Activated naive CD8-positive, alpha-beta T cell treated with anti-CD3 and anti-CD28 coated beads, Interleukin-2, amount 10 ng/mL, durations not matched to agents 7 days and 5 days (primary cell): Measurements from ENCODE around the gene CATSPER2. TPM values are rescaled to one million over a fixed set of nuclear protein-coding genes. Genes with fewer than 3 reads are reported as not detected.
"Not testable (repeated sequence)": the region's sequence is repeated elsewhere in the genome, so short reads cannot be mapped to it uniquely, and the experiment has no call there.

Source experiments
- ATAC-seq: fragments of 150-1000 bp; cut with Tn5 transposase; one replicate; pipeline ENCODE4 v1.10.0; 2021; ENCODE audit warnings: low read depth, moderate library complexity
- POLR2A ChIA-PET: fragments of 350-600 bp; sonication (Branson Sonifier 250); formaldehyde crosslinking; loops from one replicate; lab custom pipeline; 2021; ENCODE audit warnings: antibody characterized with exemption; lab: Charles Lee
- DNase-seq: peaks from one replicate; pipeline ENCODE4 v3.0.0; 2021
- H3K27ac Mint-ChIP-seq: one replicate; pipeline ENCODE4 v1.8.0; 2022; ENCODE audit warnings: mild to moderate bottlenecking, mixed read lengths
- H3K27me3 Mint-ChIP-seq: one replicate; pipeline ENCODE4 v1.8.0; 2022; ENCODE audit warnings: mild to moderate bottlenecking, moderate library complexity, mixed read lengths
- H3K36me3 Mint-ChIP-seq: one replicate; pipeline ENCODE4 v1.8.0; 2021; ENCODE audit warnings: mild to moderate bottlenecking, mixed read lengths
- H3K4me1 Mint-ChIP-seq: one replicate; pipeline ENCODE4 v1.8.0; 2021; ENCODE audit warnings: mixed read lengths
- H3K4me3 Mint-ChIP-seq: one replicate; pipeline ENCODE4 v1.8.0; 2022; ENCODE audit warnings: mild to moderate bottlenecking, moderate library complexity, mixed read lengths
- H3K9me3 Mint-ChIP-seq: one replicate; pipeline ENCODE4 v1.8.0; 2021; ENCODE audit warnings: mixed read lengths
- total RNA-seq, 2 experiments: library from RNA; stranded (reverse); gene quantifications; one replicate each; pipeline ENCODE4 v1.2.3, GENCODE V29; 2021

Gene CATSPER2
- total RNA-seq: 1 to 10 TPM; 2.0 to 2.2 TPM

DNA sequence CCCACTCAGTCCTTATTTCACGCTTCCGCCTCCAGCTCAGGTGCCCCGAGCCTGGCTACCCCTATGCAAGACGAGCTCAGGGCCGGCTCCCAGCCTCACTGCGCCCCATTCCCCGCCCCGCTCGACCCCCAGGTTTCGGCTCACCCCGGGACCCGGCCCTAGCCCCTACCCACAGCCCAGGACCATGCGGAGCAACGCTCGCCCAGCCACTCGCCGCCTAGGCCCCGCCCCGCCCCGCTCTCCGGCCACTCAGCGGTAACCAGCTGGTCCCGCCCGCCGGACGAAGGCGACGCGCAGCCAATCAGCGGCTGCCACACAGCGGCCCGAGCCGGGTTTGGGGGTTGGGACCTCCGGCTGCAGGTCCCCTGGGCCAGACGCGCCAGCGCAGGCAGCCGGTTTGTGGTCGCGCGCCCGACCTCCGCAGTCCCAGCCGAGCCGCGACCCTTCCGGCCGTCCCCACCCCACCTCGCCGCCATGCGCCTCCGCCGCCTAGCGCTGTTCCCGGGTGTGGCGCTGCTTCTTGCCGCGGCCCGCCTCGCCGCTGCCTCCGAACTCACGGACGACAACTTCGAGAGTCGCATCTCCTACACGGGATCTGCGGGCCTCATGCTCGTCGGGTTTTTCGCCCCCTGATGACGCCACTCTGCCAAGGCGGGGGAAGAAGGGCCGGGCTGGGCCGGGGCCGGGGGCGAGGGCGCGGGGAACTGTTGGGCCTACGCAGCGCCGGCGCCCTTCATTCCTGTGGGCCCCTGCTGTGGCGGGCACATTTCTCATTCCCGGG is at the start of gene CATSPER2:
CATSPER2 (minus strand) TSS at position 196 of the 781 bp plus-strand sequence. CDS start 783 bp downstream, outside the sequence.
- Mint-ChIP-seq H3K9me3 (no peaks in the 10 kb centered on the region), H3K4me1 (no peaks in the 10 kb centered on the region), H3K36me3 (no peaks in the 10 kb centered on the region), H3K4me3 (no peak within 1 kb of the TSS), H3K27ac (no peak within 1 kb of the TSS), H3K27me3 (no peaks in the 10 kb centered on the region)
- ATAC-seq (no peak), DNase-seq (no peak)
- POLR2A ChIA-PET: no interaction called here

DNA sequence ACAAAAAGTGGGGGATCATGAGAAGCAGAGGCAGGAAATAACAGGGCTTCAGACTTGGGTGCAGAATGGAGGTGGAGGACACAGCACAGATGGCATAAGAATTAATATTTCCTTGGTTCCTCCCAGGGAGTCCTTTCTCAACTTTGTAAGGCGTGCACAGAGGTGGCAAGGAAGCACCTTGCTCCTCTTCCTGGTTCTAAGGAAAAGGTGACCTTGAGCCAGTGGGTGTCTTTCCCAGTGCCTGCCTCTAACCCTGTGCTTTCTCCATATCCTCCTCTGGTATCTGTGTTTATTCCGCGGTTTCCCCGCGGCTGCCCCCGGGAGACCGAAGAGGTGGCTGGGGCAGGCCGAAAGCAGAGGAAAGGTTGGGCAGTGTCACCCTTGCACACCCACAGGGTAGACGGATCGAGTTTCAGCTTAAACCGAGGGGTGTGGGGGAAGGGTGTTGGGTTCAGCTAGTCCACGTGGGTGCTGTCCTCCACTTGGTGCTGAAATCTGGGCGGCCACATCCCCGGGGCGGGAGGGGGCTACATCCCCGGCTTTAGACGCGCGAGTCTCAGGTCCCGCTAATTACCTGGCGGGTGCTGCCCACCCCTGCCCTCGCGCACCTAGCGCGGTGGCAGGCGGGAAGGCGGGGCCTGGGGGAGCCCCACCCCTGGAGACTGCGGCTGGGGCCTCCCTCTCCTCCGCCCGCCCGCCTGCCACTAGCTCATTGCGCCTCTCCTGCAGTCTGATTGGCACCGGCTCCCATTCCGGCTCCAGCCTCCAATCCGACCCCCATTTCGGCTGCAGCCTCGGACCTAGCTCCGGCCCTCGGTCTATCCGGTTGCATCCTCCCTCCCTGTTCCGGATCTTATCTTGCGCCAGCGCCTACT is 44.7 kb upstream of the CATSPER2 start, which contains the start of gene CKMT1A:
CKMT1A (plus strand) TSS at position 712 of the 875 bp plus-strand sequence. CDS start 192 bp downstream, outside the sequence.
- DNase-seq, H3K27ac Mint-ChIP-seq, H3K27me3 Mint-ChIP-seq, H3K4me1 Mint-ChIP-seq, H3K36me3 Mint-ChIP-seq, POLR2A ChIA-PET, H3K4me3 Mint-ChIP-seq, H3K9me3 Mint-ChIP-seq: not testable (repeated sequence)
- peak; percentile 20 for ATAC-seq

DNA sequence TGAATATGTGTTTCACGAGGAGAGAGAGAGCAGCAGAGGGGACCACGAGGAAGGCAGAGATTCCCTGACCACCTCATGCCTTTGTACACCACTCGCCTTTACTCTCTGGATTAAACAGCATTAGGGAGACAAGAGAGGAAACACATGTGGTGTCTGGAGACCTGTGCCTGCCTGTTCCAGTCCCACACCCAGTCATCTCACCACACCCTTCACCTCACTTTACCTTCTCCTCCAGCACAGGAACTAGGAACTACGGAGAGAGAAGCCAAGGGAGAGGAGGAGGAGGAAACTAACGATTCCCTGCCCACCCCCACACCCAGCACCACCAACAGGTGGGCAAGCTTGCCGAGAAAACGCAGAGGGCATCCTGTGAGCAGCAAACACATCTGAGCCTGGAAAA is 44.0 kb upstream of the CATSPER2 start:
- H3K27me3 Mint-ChIP-seq, H3K4me1 Mint-ChIP-seq, ATAC-seq, H3K36me3 Mint-ChIP-seq, H3K4me3 Mint-ChIP-seq, H3K9me3 Mint-ChIP-seq, POLR2A ChIA-PET, H3K27ac Mint-ChIP-seq, DNase-seq: not testable (repeated sequence)

DNA sequence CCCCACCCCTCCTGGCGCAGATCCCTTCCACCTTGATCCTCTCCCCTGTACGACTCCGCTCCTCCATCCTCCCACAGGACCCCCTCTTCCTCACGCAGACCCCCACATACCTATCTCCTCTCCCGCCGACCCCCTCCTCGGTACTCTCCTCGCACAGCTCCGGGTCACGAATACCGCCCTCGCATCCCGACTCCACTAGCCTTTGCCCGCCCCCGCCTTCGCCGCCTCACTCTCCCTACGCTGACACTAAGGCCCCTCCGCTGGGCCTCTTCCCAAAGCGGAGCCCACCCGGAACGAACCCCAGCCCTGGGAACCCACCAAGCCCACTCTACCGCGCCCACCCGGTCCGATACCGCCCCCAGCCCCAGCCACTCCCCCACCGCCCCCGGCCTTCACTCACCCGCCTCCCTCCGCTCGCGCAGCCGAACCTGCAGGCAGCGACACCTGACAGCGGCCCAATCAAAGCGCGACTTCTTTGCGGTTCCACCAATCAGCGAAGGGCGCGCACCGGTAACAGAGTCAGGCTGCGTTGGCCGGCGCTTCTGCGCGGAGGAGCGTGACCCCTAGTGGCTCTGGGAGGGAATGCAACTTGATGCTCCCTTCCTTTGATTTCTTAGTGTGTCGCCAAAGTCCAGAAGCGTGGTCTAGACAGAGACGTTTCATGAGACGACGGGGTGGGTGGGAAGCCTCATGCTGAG is 41.1 kb upstream of the CATSPER2 start:
- ATAC-seq: peak; percentile 99
- H3K4me1 Mint-ChIP-seq, H3K4me3 Mint-ChIP-seq, H3K27me3 Mint-ChIP-seq, H3K36me3 Mint-ChIP-seq, DNase-seq, H3K9me3 Mint-ChIP-seq, H3K27ac Mint-ChIP-seq, POLR2A ChIA-PET: not testable (repeated sequence)

DNA sequence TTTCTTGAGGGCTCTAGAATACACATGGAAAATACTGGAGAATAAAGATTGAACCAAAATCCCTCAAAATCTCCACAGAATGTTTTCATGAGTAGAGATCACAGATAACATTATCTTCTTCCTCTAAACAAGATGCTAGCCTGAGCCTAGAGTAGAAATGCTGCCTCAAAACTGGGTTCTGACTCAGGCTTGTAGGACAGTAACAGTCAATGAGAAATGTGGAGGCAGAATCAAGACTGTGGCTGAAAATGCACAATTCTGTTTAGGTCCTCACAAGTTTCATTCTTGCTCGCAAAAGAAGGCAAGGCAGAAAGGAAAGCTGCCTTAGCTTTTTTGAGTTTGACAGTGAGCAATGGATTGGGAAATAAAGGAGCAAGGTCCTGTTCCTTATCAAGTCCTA is 25.5 kb upstream of the CATSPER2 start:
- H3K36me3 Mint-ChIP-seq, ATAC-seq, H3K4me1 Mint-ChIP-seq, POLR2A ChIA-PET, H3K27ac Mint-ChIP-seq, DNase-seq, H3K27me3 Mint-ChIP-seq, H3K9me3 Mint-ChIP-seq, H3K4me3 Mint-ChIP-seq: not testable (repeated sequence)

DNA sequence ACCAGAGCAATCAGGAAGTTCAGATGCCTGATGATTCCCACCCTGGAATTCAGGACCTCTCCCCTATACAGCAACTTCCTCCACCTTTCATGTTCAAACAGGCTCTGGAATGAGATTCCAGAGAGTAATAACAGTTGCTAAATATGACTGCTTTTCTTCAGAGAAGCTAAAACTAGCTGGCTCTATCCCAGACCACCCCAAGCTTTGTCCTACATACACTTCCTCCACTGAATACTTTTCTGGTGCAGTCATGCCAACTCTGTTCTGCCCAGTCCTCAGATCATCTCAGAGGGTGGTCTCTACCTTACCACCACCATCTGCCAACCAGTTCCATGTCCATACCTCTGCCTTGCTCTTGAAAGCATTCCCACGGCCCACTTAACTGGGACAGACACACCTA is 17.5 kb upstream of the CATSPER2 start:
- H3K4me3 Mint-ChIP-seq, DNase-seq, H3K9me3 Mint-ChIP-seq, H3K4me1 Mint-ChIP-seq, ATAC-seq, H3K36me3 Mint-ChIP-seq, H3K27me3 Mint-ChIP-seq, H3K27ac Mint-ChIP-seq, POLR2A ChIA-PET: not testable (repeated sequence)

DNA sequence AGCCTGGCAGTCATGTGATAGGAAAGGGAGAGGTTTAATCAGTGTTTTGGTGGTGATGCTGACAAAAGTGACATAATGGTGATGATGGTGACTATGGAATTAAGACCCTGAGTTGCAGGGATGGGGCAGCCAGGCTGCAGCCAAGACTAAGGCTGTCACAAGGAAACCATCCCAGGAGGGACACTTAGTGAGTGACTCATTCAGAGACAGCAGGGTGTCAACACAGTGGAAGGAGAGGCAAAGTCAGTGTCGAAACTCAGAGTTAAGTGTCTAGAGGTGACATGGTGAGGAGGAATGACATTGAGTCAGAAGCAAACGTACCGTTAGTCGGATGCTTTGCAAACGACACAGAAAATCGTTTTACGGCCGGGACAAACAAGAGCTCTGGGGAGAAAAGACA is 14.7 kb upstream of the CATSPER2 start:
- H3K36me3 Mint-ChIP-seq, ATAC-seq, H3K4me3 Mint-ChIP-seq, DNase-seq, H3K27me3 Mint-ChIP-seq, H3K27ac Mint-ChIP-seq, H3K9me3 Mint-ChIP-seq, POLR2A ChIA-PET, H3K4me1 Mint-ChIP-seq: not testable (repeated sequence)

DNA sequence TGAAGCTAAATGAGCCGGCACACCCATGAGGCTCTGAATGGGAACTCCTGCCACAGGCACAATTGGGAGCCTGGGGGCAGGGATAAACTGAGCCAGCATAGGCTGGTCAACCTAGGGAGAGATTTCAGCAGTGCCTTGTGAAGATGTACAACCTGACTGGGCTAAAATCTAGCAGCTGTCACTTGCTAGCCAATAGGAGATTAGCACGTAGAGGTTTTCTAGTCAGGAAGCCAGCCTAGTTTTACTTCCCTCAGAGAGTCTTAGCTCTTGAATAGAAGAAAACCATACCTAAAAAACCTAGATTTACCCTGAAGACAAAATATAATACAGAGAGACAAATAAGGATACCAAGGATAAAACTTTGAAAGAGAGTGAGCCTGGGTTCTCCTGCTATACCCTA is 13.6 kb upstream of the CATSPER2 start:
- H3K27me3 Mint-ChIP-seq, H3K36me3 Mint-ChIP-seq, POLR2A ChIA-PET, ATAC-seq, H3K4me3 Mint-ChIP-seq, H3K27ac Mint-ChIP-seq, H3K9me3 Mint-ChIP-seq, DNase-seq, H3K4me1 Mint-ChIP-seq: not testable (repeated sequence)

DNA sequence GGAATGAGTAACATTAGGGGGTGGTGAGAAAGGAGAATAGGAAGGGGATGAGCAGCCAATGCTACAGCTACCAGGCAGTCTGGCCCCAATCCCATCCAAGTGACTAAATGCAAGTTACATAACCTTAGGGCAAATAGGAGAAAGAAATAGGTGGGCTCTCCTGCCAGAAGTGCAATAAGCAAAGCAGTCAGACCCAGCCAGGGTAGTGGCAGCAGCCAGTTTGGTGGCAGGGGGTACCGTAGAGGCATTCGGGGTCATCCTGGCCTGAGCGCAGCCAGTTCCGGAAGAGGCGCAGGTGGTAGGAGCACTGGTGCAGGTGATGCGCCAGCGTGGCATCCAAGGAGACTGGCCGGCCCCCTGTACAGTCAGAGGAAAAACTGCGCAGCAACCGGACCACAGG is 11.1 kb upstream of the CATSPER2 start:
- POLR2A ChIA-PET, DNase-seq, H3K4me1 Mint-ChIP-seq, H3K4me3 Mint-ChIP-seq, H3K27ac Mint-ChIP-seq, ATAC-seq, H3K9me3 Mint-ChIP-seq, H3K36me3 Mint-ChIP-seq, H3K27me3 Mint-ChIP-seq: not testable (repeated sequence)

DNA sequence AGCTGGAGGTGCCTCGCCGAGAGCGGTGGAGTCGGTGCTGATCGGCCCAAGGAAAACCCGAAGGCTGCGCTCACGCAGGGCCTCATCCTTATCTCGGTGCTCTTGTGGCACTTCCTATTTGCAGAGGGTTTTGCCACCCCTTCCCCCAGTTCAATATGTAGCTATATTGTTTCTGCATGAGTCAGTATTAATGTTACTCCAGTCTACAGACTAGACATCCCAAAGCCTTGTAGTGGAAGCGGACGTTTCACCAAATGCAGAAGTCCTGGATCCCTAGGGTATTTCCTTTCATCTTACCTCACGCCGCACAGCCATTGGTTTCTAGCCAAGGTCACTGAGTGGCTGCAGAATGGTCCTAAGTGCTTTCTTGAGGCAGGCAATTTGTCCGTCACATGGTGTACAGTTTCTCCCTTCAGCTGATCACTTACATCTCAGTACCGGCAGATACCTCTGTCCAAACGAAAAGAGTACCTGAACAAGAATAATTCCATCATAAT is 834 bp upstream of the CATSPER2 start:
- POLR2A ChIA-PET, DNase-seq, ATAC-seq, H3K4me3 Mint-ChIP-seq, H3K27me3 Mint-ChIP-seq, H3K27ac Mint-ChIP-seq, H3K4me1 Mint-ChIP-seq, H3K36me3 Mint-ChIP-seq, H3K9me3 Mint-ChIP-seq: not testable (repeated sequence)

DNA sequence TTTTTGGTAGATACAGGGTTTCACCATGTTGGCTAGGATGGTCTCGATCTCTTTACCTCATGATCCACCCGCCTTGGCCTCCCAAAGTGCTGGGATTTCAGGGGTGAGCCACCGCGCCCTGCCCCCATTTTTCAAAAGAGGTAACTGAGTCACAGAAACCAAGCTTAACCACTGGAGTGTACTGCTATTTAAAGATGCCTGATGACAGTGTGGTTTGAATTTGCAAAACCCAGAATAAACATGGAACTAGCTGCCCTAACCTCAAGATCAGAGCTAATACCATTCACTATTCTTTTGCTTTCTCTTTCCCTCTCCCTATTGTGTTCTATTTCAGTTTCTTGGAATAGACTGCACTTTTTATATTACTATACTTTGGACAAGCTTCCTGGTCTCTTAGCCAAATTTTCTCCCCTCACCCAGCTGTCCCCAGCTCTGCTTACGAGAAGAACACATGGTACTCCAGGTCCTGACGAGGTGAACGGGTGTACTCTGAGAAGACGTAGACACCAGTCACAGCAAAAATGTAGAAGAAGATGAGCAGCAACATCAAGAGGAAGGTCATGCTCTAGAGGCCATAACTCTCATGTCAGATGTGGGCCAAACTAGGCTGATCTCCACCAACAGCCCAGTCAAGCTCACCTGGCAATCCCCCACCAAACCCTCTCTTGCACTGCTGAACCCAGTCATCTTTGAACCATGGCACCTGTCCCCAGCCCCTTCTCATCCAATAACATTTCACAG is 10.0 kb downstream of the CATSPER2 start:
- not testable (repeated sequence) for H3K36me3 Mint-ChIP-seq, ATAC-seq, H3K4me1 Mint-ChIP-seq, H3K27me3 Mint-ChIP-seq, DNase-seq, H3K27ac Mint-ChIP-seq, H3K9me3 Mint-ChIP-seq, H3K4me3 Mint-ChIP-seq
- POLR2A ChIA-PET: interaction anchor here (0.6 kb wide), 1 partner anchor 12 kb away, joined by 5 read pairs; no protein-coding TSS in a partner anchor

DNA sequence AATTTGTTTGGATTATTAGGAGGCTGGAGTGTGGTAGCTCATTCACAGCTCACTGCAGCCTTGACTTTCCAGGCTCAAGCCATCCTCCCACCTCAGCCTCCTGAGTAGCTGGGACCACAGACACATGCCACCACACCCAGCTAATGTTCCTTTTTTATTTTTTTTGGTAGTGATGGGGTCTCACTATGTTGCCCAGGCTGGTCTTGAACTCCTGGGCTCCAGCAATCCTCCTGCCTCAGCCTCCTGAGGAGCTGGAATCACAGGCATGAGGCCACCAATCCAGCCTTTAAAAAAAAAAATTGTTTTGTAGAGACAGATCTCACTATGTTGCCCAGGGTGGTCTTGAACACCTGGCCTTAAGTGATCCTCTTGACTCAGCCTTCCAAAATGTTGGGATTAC is 21.7 kb downstream of the CATSPER2 start:
- H3K4me3 Mint-ChIP-seq, ATAC-seq, H3K27ac Mint-ChIP-seq, H3K27me3 Mint-ChIP-seq, DNase-seq, H3K4me1 Mint-ChIP-seq, H3K9me3 Mint-ChIP-seq, POLR2A ChIA-PET, H3K36me3 Mint-ChIP-seq: not testable (repeated sequence)

DNA sequence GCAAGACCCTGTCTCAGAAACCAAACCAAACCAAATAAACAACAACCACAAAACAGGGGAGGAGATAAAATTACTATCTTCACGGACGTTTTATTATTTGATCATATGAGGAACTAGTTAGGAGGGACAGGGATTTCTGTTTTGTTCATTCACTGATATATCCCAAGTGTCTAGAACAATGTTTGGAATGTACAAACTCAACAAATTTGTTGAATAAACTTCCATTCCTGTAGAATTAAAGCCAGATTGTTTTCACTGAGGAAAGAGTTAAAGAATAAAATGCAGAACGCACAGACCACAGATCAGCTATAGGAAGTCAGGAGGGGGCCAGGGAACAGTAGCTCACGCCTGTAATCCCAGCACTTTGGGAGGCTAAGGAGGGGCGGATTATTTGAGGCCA is 23.5 kb downstream of the CATSPER2 start:
- POLR2A ChIA-PET: no interaction called here
- Mint-ChIP-seq H3K4me3 (no peak overlapping the region), H3K9me3 (no peaks in the 10 kb centered on the region), H3K36me3 (no peaks in the 10 kb centered on the region), H3K4me1 (no peaks in the 10 kb centered on the region), H3K27me3 (peaks cover 6% of the 10 kb centered on the region), H3K27ac (no peak overlapping the region)
- no peak for DNase-seq
- ATAC-seq: no peak
